Measurements from ENCODE around the gene CPZ. TPM values are rescaled to one million over a fixed set of nuclear protein-coding genes. Genes with fewer than 3 reads are reported as not detected.

CPZ gene
- total and polyA plus RNA-seq, 10 of the 15 experiments (the other 5 are each of a cell fraction or from before 2014, with no cell fraction given): not detected

DNA sequence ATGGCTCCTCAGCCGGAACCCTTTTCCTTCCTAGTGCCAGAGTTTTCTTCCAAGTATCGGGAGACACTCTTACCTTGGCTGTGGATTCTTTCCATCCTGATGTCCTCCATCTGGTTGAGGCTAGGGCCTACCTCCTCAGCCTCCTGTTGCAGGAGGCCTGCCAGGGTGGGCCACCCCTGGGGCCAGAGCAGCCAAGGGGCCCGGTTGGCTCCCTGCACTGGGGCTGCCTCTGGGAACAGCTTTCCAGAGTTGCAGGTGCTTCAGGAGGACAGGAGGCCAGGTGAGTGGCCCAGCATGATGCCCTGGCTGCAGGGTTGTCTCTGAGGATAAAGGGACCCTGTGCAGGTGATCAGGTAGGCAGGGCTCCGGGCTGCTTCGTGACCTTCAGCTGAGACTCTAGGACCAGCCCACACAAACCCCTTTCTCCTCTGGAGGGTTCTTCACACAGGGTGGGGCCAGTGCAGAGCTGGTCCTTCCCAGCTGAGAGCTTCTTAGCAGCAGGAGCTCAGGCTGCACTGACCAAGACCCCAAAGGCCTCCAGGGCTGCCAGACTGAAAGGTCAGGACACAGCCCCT is 17.7 kb upstream of the CPZ start:
- Histone ChIP-seq H3K4me2 (ENCODE audit: control insufficient read depth, insufficient read depth) (no peak overlapping the region), H3K79me2 (ENCODE audit: control insufficient read depth, insufficient read depth, low read length) (no peaks in the 10 kb centered on the region), H3K9me3 (replicated peaks; ENCODE audit: control insufficient read depth, insufficient read depth, low read length) (no peaks in the 10 kb centered on the region), H3K27ac (ENCODE audit: control insufficient read depth, insufficient read depth) (no peak overlapping the region), H3K4me3 (no peak overlapping the region), H3K9ac (ENCODE audit: control insufficient read depth, insufficient read depth, low read length) (no peak overlapping the region), H3K27me3 (replicated peaks in 1 of 2; ENCODE audit: control insufficient read depth in 2 of 2, insufficient read depth in 2 of 2, low read length in 1 of 2) (no peaks in the 10 kb centered on the region), H3K36me3 (ENCODE audit: control insufficient read depth in 2 of 2, insufficient read depth in 2 of 2, low read length in 1 of 2) (no peaks in the 10 kb centered on the region), H2AFZ (ENCODE audit: control insufficient read depth, low read depth, low read length) (no peak overlapping the region), H4K20me1 (ENCODE audit: control insufficient read depth, insufficient read depth) (no peaks in the 10 kb centered on the region), H3K4me1 (ENCODE audit: control insufficient read depth, insufficient read depth, low read length) (no peaks in the 10 kb centered on the region)
- in situ Hi-C loops (cut with MboI): no loop called here
- POLR2A ChIA-PET: no interaction called here
- ATAC-seq (no peak), FAIRE-seq (no peak), DNase-seq (ENCODE audit: low read depth, low spot score) (no peak)
- SMC1A ChIA-PET (ENCODE audit: uncharacterized antibody, unreplicated experiment): interaction anchor here (0.6 kb wide), 1 partner anchor 91 kb away, joined by 3 read pairs; no protein-coding TSS in a partner anchor
- no TSS peak for BruUV-seq (replicated peaks)
- CTCF ChIA-PET: no interaction called here
- RAD21 ChIA-PET (ENCODE audit: unreplicated experiment): no interaction called here
- 37% methylated on average over 5 of the region's 5 CpGs for WGBS (ENCODE audit: insufficient coverage, insufficient replicate concordance, low lambda C conversion rate, missing lambda C conversion rate)
- TF ChIP-seq, protein P1, sequence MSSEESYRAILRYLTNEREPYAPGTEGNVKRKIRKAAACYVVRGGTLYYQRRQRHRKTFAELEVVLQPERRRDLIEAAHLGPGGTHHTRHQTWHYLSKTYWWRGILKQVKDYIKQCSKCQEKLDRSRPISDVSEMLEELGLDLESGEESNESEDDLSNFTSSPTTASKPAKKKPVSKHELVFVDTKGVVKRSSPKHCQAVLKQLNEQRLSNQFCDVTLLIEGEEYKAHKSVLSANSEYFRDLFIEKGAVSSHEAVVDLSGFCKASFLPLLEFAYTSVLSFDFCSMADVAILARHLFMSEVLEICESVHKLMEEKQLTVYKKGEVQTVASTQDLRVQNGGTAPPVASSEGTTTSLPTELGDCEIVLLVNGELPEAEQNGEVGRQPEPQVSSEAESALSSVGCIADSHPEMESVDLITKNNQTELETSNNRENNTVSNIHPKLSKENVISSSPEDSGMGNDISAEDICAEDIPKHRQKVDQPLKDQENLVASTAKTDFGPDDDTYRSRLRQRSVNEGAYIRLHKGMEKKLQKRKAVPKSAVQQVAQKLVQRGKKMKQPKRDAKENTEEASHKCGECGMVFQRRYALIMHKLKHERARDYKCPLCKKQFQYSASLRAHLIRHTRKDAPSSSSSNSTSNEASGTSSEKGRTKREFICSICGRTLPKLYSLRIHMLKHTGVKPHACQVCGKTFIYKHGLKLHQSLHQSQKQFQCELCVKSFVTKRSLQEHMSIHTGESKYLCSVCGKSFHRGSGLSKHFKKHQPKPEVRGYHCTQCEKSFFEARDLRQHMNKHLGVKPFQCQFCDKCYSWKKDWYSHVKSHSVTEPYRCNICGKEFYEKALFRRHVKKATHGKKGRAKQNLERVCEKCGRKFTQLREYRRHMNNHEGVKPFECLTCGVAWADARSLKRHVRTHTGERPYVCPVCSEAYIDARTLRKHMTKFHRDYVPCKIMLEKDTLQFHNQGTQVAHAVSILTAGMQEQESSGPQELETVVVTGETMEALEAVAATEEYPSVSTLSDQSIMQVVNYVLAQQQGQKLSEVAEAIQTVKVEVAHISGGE (CRISPR knock-in tag; IDR thresholded peaks at IDR 0.05): no peak
- intact Hi-C loops (cut with micrococcal nuclease; ENCODE audit: unreplicated experiment): no loop called here

DNA sequence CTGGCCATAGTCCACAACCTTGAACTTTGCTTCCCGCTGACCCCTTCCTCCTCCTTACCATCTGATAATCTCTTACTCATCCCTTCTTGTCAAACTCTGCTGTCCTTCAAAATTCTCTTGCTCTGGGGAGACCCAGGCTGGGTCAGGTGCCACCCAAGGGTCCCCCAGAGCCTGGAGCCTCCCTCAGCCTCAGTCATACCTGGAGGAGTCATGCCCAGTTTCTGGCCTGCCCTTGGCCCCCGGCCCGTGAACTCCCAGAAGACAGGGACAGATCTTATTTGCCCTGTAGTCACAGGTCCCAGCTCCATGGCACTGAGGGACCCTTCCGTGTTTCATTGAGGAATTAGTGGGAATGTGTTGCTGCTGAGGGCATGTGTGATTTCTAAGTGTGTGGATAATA is 17.1 kb upstream of the CPZ start:
- ChIA-PET POLR2A (no interaction called here), CTCF (no interaction called here), SMC1A (ENCODE audit: uncharacterized antibody, unreplicated experiment) (no interaction called here), RAD21 (ENCODE audit: unreplicated experiment) (no interaction called here)
- Histone ChIP-seq H2AFZ (ENCODE audit: control insufficient read depth, low read depth, low read length) (no peak overlapping the region), H3K79me2 (ENCODE audit: control insufficient read depth, insufficient read depth, low read length) (no peaks in the 10 kb centered on the region), H3K9me3 (replicated peaks; ENCODE audit: control insufficient read depth, insufficient read depth, low read length) (no peaks in the 10 kb centered on the region), H4K20me1 (ENCODE audit: control insufficient read depth, insufficient read depth) (no peaks in the 10 kb centered on the region), H3K9ac (ENCODE audit: control insufficient read depth, insufficient read depth, low read length) (no peak overlapping the region), H3K4me3 (no peak overlapping the region), H3K4me1 (ENCODE audit: control insufficient read depth, insufficient read depth, low read length) (no peaks in the 10 kb centered on the region), H3K36me3 (ENCODE audit: control insufficient read depth in 2 of 2, insufficient read depth in 2 of 2, low read length in 1 of 2) (no peaks in the 10 kb centered on the region), H3K27me3 (replicated peaks in 1 of 2; ENCODE audit: control insufficient read depth in 2 of 2, insufficient read depth in 2 of 2, low read length in 1 of 2) (no peaks in the 10 kb centered on the region), H3K27ac (ENCODE audit: control insufficient read depth, insufficient read depth) (no peak overlapping the region), H3K4me2 (ENCODE audit: control insufficient read depth, insufficient read depth) (no peak overlapping the region)
- in situ Hi-C loops (cut with MboI) (no loop called here), intact Hi-C loops (cut with micrococcal nuclease; ENCODE audit: unreplicated experiment) (no loop called here)
- no peak for FAIRE-seq
- WGBS (ENCODE audit: insufficient coverage, insufficient replicate concordance, low lambda C conversion rate, missing lambda C conversion rate): 20% methylated on average over 4 of the region's 4 CpGs
- DNase-seq (ENCODE audit: low read depth, low spot score): no peak
- no TSS peak for BruUV-seq (replicated peaks)
- no peak for ATAC-seq
- TF ChIP-seq GATAD2B (conservative IDR thresholded peaks at IDR 0.05; ENCODE audit: low read depth) (no peak), RUNX3 (IDR thresholded peaks at IDR 0.05; ENCODE audit: low read length) (no peak), ZBED1 (IDR thresholded peaks at IDR 0.05; ENCODE audit: borderline replicate concordance) (no peak), ZNF217 (IDR thresholded peaks at IDR 0.05) (no peak)
- TF ChIP-seq, protein P2, sequence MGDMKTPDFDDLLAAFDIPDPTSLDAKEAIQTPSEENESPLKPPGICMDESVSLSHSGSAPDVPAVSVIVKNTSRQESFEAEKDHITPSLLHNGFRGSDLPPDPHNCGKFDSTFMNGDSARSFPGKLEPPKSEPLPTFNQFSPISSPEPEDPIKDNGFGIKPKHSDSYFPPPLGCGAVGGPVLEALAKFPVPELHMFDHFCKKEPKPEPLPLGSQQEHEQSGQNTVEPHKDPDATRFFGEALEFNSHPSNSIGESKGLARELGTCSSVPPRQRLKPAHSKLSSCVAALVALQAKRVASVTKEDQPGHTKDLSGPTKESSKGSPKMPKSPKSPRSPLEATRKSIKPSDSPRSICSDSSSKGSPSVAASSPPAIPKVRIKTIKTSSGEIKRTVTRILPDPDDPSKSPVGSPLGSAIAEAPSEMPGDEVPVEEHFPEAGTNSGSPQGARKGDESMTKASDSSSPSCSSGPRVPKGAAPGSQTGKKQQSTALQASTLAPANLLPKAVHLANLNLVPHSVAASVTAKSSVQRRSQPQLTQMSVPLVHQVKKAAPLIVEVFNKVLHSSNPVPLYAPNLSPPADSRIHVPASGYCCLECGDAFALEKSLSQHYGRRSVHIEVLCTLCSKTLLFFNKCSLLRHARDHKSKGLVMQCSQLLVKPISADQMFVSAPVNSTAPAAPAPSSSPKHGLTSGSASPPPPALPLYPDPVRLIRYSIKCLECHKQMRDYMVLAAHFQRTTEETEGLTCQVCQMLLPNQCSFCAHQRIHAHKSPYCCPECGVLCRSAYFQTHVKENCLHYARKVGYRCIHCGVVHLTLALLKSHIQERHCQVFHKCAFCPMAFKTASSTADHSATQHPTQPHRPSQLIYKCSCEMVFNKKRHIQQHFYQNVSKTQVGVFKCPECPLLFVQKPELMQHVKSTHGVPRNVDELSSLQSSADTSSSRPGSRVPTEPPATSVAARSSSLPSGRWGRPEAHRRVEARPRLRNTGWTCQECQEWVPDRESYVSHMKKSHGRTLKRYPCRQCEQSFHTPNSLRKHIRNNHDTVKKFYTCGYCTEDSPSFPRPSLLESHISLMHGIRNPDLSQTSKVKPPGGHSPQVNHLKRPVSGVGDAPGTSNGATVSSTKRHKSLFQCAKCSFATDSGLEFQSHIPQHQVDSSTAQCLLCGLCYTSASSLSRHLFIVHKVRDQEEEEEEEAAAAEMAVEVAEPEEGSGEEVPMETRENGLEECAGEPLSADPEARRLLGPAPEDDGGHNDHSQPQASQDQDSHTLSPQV (IDR thresholded peaks at IDR 0.05): no peak

All from GM12878 (cell line).